Hepatocyte (in vitro differentiated cells): Measurements from ENCODE around the gene CR2. TPM values are rescaled to one million over a fixed set of nuclear protein-coding genes. Genes with fewer than 3 reads are reported as not detected.

ENCODE experiments used
- DNase-seq: peaks from one replicate; pipeline ENCODE4 v3.0.0-alpha.2; 2016; ENCODE audit warnings: low spot score
- H2AFZ ChIP-seq: fragments of 200-600 bp; sonication (generic); 2 replicates; pipeline ENCODE4 v1.6.0; 2016; ENCODE audit warnings: antibody characterized with exemption, mild to moderate bottlenecking
- H3K27ac ChIP-seq: fragments of 200-600 bp; sonication (generic); 2 replicates; pipeline ENCODE4 v1.5.1; 2016; ENCODE audit warnings: mild to moderate bottlenecking
- H3K27me3 ChIP-seq: fragments of 200-600 bp; sonication (generic); 2 replicates; pipeline ENCODE4 v1.6.1; 2016
- H3K36me3 ChIP-seq: fragments of 200-600 bp; sonication (generic); replicated peaks from 2 replicates; pipeline ENCODE4 v1.5.1; 2016; ENCODE audit warnings: low read depth; ENCODE audit not compliant: insufficient read depth
- H3K4me1 ChIP-seq: fragments of 200-600 bp; sonication (generic); 2 replicates; pipeline ENCODE4 v1.5.1; 2016; ENCODE audit warnings: mild to moderate bottlenecking, moderate library complexity; ENCODE audit not compliant: insufficient read depth
- H3K4me2 ChIP-seq: fragments of 200-600 bp; sonication (generic); 2 replicates; pipeline ENCODE4 v1.6.0; 2016
- H3K4me3 ChIP-seq: fragments of 200-600 bp; sonication (generic); 2 replicates; pipeline ENCODE4 v1.5.1; 2016; ENCODE audit warnings: mild to moderate bottlenecking
- H3K79me2 ChIP-seq: fragments of 200-600 bp; sonication (generic); 2 replicates; pipeline ENCODE4 v1.6.0; 2017; ENCODE audit warnings: mild to moderate bottlenecking
- H3K9me2 ChIP-seq: fragments of 200-600 bp; sonication (generic); replicated peaks from 2 replicates; pipeline ENCODE4 v1.6.0; 2017; ENCODE audit warnings: mild to moderate bottlenecking; ENCODE audit not compliant: insufficient read depth
- H3K9me3 ChIP-seq: fragments of 200-600 bp; sonication (generic); 2 replicates; pipeline ENCODE4 v1.5.1; 2016; ENCODE audit warnings: low read depth, mild to moderate bottlenecking
- H4K20me1 ChIP-seq: fragments of 200-600 bp; sonication (generic); 2 replicates; pipeline ENCODE4 v1.6.0; 2016; ENCODE audit warnings: mild to moderate bottlenecking; ENCODE audit not compliant: insufficient read depth, poor library complexity, severe bottlenecking
- EZH2 ChIP-seq: fragments of 200-600 bp; sonication (generic); IDR thresholded peaks from 2 replicates; pipeline ENCODE4 v1.6.1; 2016; ENCODE audit warnings: antibody characterized with exemption, mild to moderate bottlenecking, borderline replicate concordance
- EZH2phosphoT487 ChIP-seq: fragments of 200-600 bp; sonication (generic); IDR thresholded peaks from one replicate; pipeline ENCODE4 v1.6.1; 2018; ENCODE audit warnings: antibody characterized with exemption, mild to moderate bottlenecking, low read depth, moderate library complexity; ENCODE audit not compliant: unreplicated experiment, severe bottlenecking
- WGBS: methylation state at CpG from one replicate; pipeline ENCODE4 v1.1.6; 2016; ENCODE audit warnings: low lambda C conversion rate; ENCODE audit errors: missing lambda C conversion rate; 5-methylcytosine and 5-hydroxymethylcytosine counted together
- polyA plus RNA-seq: library from polyadenylated mRNA; unstranded; fragments of >200 nt; fragmentation: Nextera tagmentation; extraction: Ambion mirVana; gene quantifications from 2 replicates; pipeline ENCODE4 v1.2.1, GENCODE V29; 2016
- total RNA-seq: library from RNA; depleted of rRNA; stranded (reverse); fragments of >200 nt; gene quantifications from 2 replicates; pipeline ENCODE4 v1.2.3, GENCODE V29; 2014
- TF ChIP-seq, protein P1 (sequence below): fragments of 200-600 bp; sonication (generic); IDR thresholded peaks from 2 replicates; pipeline ENCODE4 v1.5.1; 2016; ENCODE audit warnings: antibody characterized with exemption, mild to moderate bottlenecking; ENCODE audit not compliant: poor library complexity

Gene CR2
- total RNA-seq = 0.17 and 0.36 TPM in 2 replicates
- 0.50 TPM in 1 of 2 replicates, not detected in the other for polyA plus RNA-seq

- peak within 1 kb of the TSS; percentile 79 for H2AFZ ChIP-seq
- H3K27ac ChIP-seq = no peak within 1 kb of the TSS
- no peaks in the 10 kb centered on the region for H3K36me3 ChIP-seq
- H3K4me2 ChIP-seq = peak within 1 kb of the TSS; percentile 99
- DNase-seq = peak; percentile 74
- TF ChIP-seq EZH2phosphoT487 = no peak
- TF ChIP-seq, protein P1, sequence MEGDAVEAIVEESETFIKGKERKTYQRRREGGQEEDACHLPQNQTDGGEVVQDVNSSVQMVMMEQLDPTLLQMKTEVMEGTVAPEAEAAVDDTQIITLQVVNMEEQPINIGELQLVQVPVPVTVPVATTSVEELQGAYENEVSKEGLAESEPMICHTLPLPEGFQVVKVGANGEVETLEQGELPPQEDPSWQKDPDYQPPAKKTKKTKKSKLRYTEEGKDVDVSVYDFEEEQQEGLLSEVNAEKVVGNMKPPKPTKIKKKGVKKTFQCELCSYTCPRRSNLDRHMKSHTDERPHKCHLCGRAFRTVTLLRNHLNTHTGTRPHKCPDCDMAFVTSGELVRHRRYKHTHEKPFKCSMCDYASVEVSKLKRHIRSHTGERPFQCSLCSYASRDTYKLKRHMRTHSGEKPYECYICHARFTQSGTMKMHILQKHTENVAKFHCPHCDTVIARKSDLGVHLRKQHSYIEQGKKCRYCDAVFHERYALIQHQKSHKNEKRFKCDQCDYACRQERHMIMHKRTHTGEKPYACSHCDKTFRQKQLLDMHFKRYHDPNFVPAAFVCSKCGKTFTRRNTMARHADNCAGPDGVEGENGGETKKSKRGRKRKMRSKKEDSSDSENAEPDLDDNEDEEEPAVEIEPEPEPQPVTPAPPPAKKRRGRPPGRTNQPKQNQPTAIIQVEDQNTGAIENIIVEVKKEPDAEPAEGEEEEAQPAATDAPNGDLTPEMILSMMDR = peak; percentile 37
- no peak for TF ChIP-seq EZH2
- H4K20me1 ChIP-seq = no peaks in the 10 kb centered on the region
- WGBS = 2% methylated on average over 75 of the region's 75 CpGs
- peak within 1 kb of the TSS; percentile 50 for H3K4me3 ChIP-seq
- H3K4me1 ChIP-seq = peaks cover 11% of the 10 kb centered on the region
- H3K9me2 ChIP-seq = no peaks in the 10 kb centered on the region
- H3K9me3 ChIP-seq = no peaks in the 10 kb centered on the region
- H3K27me3 ChIP-seq = peaks cover 88% of the 10 kb centered on the region
- H3K79me2 ChIP-seq = no peaks in the 10 kb centered on the region
Observed at GRCh38 chr1:207454046-207454964, at the start of gene CR2. CR2 (plus strand) TSS chr1:207454328; CDS start chr1:207454419, 91 bp downstream.

GRCh38 chr1:207404849-207405525 is 49.1 kb upstream of the CR2 start:
- Histone ChIP-seq H3K4me3 (no peak overlapping the region), H3K36me3 (no peaks in the 10 kb centered on the region), H3K27me3 (no peaks in the 10 kb centered on the region), H3K79me2 (no peaks in the 10 kb centered on the region), H3K9me2 (no peaks in the 10 kb centered on the region), H3K9me3 (no peaks in the 10 kb centered on the region), H3K4me1 (no peaks in the 10 kb centered on the region), H2AFZ (no peak overlapping the region), H4K20me1 (no peaks in the 10 kb centered on the region), H3K27ac (no peak overlapping the region), H3K4me2 (no peak overlapping the region)
- WGBS = 79% methylated on average over 6 of the region's 6 CpGs
- TF ChIP-seq EZH2 = no peak
- TF ChIP-seq, protein P1 = peak; percentile 80
- TF ChIP-seq EZH2phosphoT487 = no peak
- peak; percentile 76 for DNase-seq

GRCh38 chr1:207405814-207406213 is 48.3 kb upstream of the CR2 start:
- H2AFZ ChIP-seq = no peak overlapping the region
- H4K20me1 ChIP-seq = no peaks in the 10 kb centered on the region
- H3K79me2 ChIP-seq = no peaks in the 10 kb centered on the region
- no peaks in the 10 kb centered on the region for H3K36me3 ChIP-seq
- no peaks in the 10 kb centered on the region for H3K4me1 ChIP-seq
- no peaks in the 10 kb centered on the region for H3K27me3 ChIP-seq
- H3K9me2 ChIP-seq = no peaks in the 10 kb centered on the region
- TF ChIP-seq EZH2 = no peak
- TF ChIP-seq, protein P1 = no peak
- no peak for TF ChIP-seq EZH2phosphoT487
- H3K9me3 ChIP-seq = no peaks in the 10 kb centered on the region
- no peak overlapping the region for H3K4me2 ChIP-seq
- H3K27ac ChIP-seq = no peak overlapping the region
- no peak overlapping the region for H3K4me3 ChIP-seq
- no peak for DNase-seq
